GM19240 (cell line): ENCODE data around the gene CERCAM.
A peak's percentile ranks its signal among the peaks of the same experiment; 100 is the strongest.

Experiments
- DNase-seq: peaks from one replicate; pipeline ENCODE4 v3.0.0; 2011; ENCODE audit warnings: low spot score; ENCODE audit not compliant: insufficient read length

CERCAM gene

GRCh38 chr9:128455849-128456612 lies 35.4 kb downstream of the CERCAM start, which contains the start of gene ODF2:
TSS of gene ODF2 (plus strand) at chr9:128456006. CDS start at chr9:128456092, 86 bp downstream.
- peak; percentile 99 for DNase-seq

DNA sequence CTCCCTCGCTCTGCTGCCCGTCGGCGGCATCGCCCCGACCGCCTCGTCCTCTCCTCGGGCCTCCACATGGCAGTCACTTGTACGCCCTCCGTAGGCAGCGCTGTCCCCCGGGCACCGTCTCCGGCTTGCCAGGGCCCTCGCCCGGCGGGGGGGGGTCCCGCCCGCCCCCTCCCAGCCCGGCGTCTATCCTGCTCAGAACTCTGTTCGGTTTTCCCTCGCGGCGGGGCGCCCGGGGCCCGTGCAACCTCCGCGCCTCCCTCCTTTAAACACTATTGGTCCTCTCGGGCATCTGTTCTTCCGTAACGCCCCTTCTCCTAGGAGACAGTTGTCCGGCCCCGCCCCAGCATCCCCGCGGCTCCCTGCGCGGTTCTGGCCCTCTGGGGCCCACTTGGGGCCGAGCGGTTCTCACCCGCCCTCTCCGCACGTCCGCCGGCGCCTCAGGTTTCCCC lies 36.0 kb downstream of the CERCAM start:
- peak; percentile 82 for DNase-seq

- DNase-seq, result no peak
These were observed 36.5 kb downstream of the CERCAM start for GRCh38 chr9:128457207-128457606.

GRCh38 chr9:128459011-128459410 lies 38.4 kb downstream of the CERCAM start:
- no peak for DNase-seq

- DNase-seq, result no peak
These were observed 48.4 kb downstream of the CERCAM start for GRCh38 chr9:128469070-128469469.

DNA sequence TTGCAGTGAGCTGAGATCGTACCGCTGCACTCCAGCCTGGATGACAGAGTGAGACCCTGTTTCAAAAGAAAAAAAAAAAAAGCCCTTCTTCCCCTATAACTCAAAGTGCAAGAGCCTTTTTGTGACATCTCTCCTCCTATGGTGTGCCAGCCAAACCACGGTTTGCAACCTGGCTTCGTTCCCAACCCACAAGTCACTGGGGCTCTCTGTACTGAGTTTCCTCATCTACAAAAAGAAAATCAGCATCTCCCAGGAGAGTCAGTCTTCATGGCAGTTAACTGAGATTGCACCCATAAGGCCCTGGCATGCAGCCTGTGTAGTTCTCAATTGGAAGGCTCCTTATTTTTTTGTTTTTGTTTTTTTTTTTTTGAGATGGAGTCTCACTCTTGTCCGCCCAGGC lies 49.9 kb downstream of the CERCAM start:
- DNase-seq, result no peak

DNA sequence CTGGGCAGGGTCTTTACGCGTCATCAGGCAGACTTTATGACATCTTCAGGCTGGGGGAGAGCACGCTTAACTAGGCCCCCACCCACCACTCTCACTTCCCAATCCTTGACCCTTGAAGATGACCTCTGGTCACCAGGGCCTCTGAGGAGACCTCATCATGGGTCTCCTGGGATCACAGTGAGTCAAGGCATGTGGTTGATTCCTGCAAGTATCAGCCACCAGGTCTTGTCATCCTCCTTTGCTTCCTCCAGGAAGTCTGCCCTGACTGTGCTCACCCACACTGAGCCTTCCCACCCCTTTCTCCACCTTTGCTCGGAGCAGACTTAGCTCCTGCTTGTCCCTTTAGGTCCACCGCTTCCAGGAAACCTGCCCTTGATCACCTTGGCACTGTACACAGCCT lies 52.4 kb downstream of the CERCAM start:
- DNase-seq, result no peak

DNA sequence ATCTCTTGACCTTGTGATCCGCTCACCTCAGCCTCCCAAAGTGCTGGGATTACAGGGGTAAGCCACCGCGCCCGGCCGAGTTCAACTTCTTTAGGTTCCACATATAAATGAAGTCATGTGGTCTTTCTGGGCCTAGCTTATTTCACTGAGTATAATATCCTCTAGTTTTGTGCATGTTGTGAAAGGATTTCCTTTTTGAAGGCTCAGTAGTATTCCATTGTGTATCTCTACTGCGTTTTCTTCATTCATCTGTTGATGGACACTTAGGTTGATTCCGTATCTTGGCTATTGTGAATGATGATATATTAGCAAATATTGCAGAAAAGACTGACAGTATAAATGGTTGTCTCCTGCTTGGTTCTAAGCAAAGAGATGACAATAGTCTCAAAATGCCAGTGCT lies 55.2 kb downstream of the CERCAM start:
- no peak for DNase-seq

DNA sequence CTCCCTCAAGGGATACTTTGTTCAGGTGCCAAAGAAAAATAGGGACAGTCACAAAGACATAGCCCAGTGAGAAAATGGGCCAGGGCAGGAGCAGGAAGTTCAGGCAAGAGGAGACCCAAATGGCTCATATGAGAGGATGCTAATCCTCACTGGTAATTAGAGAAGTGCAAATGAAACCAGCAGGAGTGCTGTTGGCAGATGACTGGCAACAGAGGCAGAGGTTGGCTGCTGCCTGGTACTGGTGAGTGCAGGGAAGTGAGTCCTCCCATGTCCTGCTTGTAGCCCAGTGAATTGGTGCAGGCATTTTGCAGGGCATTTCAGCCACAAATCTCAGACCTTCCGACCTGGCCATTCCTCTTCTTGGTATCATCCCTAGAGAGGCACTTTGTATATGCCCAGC lies 58.6 kb downstream of the CERCAM start:
- DNase-seq, result no peak

DNA sequence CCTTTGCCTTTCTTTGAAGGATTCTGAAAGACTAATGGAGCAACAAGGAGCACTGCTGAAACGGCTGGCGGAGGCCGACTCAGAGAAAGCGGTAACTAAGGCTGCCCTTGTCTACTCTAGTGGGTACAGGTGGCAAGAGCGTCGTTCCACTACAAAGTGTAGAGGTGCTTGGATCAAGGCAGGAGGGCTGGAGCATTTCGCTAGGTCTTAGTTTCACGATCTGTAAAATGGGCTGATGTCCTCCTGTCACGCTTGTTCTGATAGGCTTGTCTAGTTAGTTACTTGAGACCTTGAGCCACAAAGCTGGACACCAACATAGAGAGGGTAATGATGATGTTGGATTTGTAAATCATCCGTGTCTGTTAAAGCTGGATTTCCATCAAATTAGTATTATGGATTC lies 60.9 kb downstream of the CERCAM start:
- DNase-seq, result no peak

GRCh38 chr9:128482186-128482585 lies 61.5 kb downstream of the CERCAM start:
- DNase-seq, result no peak

GRCh38 chr9:128484686-128485413 lies 64.2 kb downstream of the CERCAM start:
- DNase-seq, result no peak

DNA sequence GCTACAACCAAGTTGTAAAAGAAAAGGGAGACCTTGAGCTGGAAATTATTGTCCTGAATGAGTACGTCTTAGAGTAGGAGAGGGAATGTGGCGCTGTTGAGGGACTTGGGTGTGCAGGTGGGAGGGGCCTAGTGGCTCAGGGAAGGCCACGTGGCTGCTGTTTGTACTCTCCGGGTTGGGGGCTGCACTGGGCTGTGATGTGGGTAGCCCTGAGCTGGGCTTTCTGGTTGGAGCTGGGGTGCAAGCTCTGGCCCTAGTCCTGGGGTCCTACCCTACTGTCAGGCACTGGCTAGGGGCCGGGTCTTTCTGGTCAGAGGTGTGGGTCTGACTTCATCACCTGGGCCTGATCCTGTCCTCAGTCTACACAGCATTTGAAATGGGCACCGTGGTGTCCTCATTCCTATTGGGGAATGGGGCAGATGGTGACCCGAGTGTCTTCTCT lies 64.8 kb downstream of the CERCAM start:
- no peak for DNase-seq

DNA sequence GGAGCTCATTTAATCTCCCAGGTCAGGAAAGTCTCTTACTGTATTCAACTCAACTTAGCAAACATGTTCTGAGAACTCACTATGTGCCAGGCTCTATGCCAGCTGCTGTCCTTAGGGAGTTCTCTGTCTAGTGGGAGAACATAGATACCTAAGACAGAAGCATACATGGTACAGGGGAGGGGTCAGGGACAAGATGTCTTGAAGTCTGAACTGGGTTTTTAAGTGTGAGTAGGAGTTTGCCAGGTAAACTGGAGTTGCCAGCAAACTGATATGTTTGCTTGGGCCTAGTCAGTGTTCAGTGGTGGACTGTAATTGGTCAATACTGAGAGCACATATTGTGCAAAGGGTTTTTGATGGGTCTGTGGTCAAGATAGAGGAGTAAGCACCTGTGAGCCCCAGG lies 65.5 kb downstream of the CERCAM start:
- DNase-seq, result no peak
